Lower leg skin (tissue), 3 donors: ENCODE data around the gene ATP9B.

ENCODE experiments used
- CTCF ChIP-seq, 3 donors: fragments of 450-650 bp; IDR thresholded peaks; one replicate each; pipeline ENCODE4 v1.5.1; 2016; ENCODE audit warnings: antibody characterized with exemption in 3 of 3, mild to moderate bottlenecking in 3 of 3, moderate library complexity in 2 of 3
- POLR2A ChIP-seq, 2 donors: fragments of 450-650 bp; IDR thresholded peaks; one replicate each; pipeline ENCODE4 v1.6.1; 2016 to 2017; ENCODE audit warnings: antibody characterized with exemption in 2 of 2, mild to moderate bottlenecking in 1 of 2, moderate library complexity in 1 of 2

- TF ChIP-seq CTCF (IDR thresholded peaks at IDR 0.05) (no peak), POLR2A (IDR thresholded peaks at IDR 0.05) (no peak)
Observed at GRCh38 chr18:79302120-79302519, 232.9 kb downstream of the ATP9B start.
